WERI-Rb-1 (cell line): Measurements from ENCODE around the gene MYRIP.

Experiments
- DNase-seq: peaks from one replicate; pipeline ENCODE4 v3.0.0-alpha.2; 2020
- H3K27ac ChIP-seq: fragments of 250-450 bp; sonication (Bioruptor Pico); 2 replicates; pipeline ENCODE4 v1.5.1; 2020; ENCODE audit warnings: mild to moderate bottlenecking, moderate library complexity
- H3K27me3 ChIP-seq: fragments of 250-450 bp; sonication (Bioruptor Pico); 2 replicates; pipeline ENCODE4 v1.5.1; 2021; ENCODE audit warnings: mild to moderate bottlenecking, low read depth, moderate library complexity; ENCODE audit not compliant: insufficient read depth, severe bottlenecking
- H3K36me3 ChIP-seq: fragments of 250-450 bp; sonication (Bioruptor Pico); 2 replicates; pipeline ENCODE4 v1.5.1; 2020; ENCODE audit warnings: mild to moderate bottlenecking, moderate library complexity
- H3K4me3 ChIP-seq: 2 replicates; pipeline ENCODE4 v1.5.1; 2011; ENCODE audit warnings: low read depth, mild to moderate bottlenecking, control low read depth, low read length
- H3K9me3 ChIP-seq: fragments of 250-450 bp; sonication (Bioruptor Pico); 2 replicates; pipeline ENCODE4 v1.5.1; 2021; ENCODE audit warnings: mild to moderate bottlenecking, moderate library complexity; ENCODE audit not compliant: severe bottlenecking
- TF ChIP-seq, protein P1 (sequence below): IDR thresholded peaks from 2 replicates; pipeline ENCODE4 v1.5.1; 2011; ENCODE audit warnings: low read depth, mild to moderate bottlenecking, control low read depth, inconsistent platforms, low read length

MYRIP gene

DNA sequence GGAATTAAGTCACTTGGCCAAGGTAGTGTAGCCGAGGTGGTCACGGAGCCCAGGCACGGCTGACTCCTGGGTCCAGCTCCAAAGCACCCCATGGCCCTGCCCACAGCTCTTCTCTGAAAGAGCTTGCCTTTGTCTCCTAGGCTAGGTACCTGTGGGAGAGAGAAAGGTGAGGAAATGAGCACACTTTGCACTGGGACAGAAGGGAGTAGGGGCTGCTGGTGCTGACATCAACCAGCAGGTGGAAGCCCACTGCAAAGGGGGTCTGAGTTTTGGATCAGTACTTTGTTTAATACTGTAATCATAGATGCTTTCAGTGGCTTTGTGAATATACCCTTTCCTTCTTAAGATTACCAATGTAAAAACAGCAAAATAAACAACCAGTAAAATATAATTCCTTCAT is 371.8 kb downstream of the MYRIP start:
- Histone ChIP-seq H3K9me3 (no peaks in the 10 kb centered on the region), H3K27ac (no peak overlapping the region), H3K36me3 (no peaks in the 10 kb centered on the region), H3K4me3 (no peak overlapping the region), H3K27me3 (no peaks in the 10 kb centered on the region)
- no peak for DNase-seq
- TF ChIP-seq, protein P1, sequence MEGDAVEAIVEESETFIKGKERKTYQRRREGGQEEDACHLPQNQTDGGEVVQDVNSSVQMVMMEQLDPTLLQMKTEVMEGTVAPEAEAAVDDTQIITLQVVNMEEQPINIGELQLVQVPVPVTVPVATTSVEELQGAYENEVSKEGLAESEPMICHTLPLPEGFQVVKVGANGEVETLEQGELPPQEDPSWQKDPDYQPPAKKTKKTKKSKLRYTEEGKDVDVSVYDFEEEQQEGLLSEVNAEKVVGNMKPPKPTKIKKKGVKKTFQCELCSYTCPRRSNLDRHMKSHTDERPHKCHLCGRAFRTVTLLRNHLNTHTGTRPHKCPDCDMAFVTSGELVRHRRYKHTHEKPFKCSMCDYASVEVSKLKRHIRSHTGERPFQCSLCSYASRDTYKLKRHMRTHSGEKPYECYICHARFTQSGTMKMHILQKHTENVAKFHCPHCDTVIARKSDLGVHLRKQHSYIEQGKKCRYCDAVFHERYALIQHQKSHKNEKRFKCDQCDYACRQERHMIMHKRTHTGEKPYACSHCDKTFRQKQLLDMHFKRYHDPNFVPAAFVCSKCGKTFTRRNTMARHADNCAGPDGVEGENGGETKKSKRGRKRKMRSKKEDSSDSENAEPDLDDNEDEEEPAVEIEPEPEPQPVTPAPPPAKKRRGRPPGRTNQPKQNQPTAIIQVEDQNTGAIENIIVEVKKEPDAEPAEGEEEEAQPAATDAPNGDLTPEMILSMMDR, result peak; percentile 31

GRCh38 chr3:40185029-40185695 is 375.8 kb downstream of the MYRIP start:
- DNase-seq, result no peak
- H3K4me3 ChIP-seq, result no peak overlapping the region
- TF ChIP-seq, protein P1, result no peak
- no peaks in the 10 kb centered on the region for H3K36me3 ChIP-seq
- no peaks in the 10 kb centered on the region for H3K9me3 ChIP-seq
- no peaks in the 10 kb centered on the region for H3K27me3 ChIP-seq
- no peak overlapping the region for H3K27ac ChIP-seq

- TF ChIP-seq, protein P1, result no peak
Measured at GRCh38 chr3:40186508-40186907, 377.1 kb downstream of the MYRIP start.

DNA sequence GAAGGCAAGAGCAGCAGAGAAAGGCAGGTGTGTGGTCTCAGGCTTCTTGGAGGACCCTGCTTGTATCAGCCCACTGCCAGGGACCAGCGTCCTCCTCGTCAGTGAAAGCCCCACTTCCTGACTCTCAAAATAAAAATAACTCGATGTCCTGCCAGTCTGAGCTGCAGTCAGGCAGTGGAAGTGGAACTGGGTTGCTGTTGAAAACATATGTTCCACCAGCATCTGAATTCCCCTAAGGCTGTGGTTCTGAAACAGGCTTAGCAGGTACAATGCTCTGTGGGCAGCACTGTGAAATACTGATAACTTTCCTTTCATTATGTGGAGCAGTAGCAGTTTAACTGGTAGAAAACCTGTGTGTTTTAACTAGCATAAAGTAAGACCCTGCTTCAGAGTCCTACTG is 378.5 kb downstream of the MYRIP start:
- no peak for DNase-seq
- H3K27ac ChIP-seq, result no peak overlapping the region
- no peak overlapping the region for H3K4me3 ChIP-seq

More at GRCh38 chr3:40186508-40186907, 377.1 kb downstream of the MYRIP start:
- DNase-seq, result no peak
- no peaks in the 10 kb centered on the region for H3K36me3 ChIP-seq
- no peaks in the 10 kb centered on the region for H3K9me3 ChIP-seq
- no peaks in the 10 kb centered on the region for H3K27me3 ChIP-seq
- H3K4me3 ChIP-seq, result no peak overlapping the region
- no peak overlapping the region for H3K27ac ChIP-seq

GRCh38 chr3:40189118-40189517 is 379.7 kb downstream of the MYRIP start:
- TF ChIP-seq, protein P1, result no peak
- Histone ChIP-seq H3K27me3 (no peaks in the 10 kb centered on the region), H3K36me3 (no peaks in the 10 kb centered on the region), H3K9me3 (no peaks in the 10 kb centered on the region), H3K27ac (no peak overlapping the region), H3K4me3 (no peak overlapping the region)
- DNase-seq, result no peak

More for the DNA sequence above, 378.5 kb downstream of the MYRIP start:
- TF ChIP-seq, protein P1, result no peak
- Histone ChIP-seq H3K36me3 (no peaks in the 10 kb centered on the region), H3K9me3 (no peaks in the 10 kb centered on the region), H3K27me3 (no peaks in the 10 kb centered on the region)

DNA sequence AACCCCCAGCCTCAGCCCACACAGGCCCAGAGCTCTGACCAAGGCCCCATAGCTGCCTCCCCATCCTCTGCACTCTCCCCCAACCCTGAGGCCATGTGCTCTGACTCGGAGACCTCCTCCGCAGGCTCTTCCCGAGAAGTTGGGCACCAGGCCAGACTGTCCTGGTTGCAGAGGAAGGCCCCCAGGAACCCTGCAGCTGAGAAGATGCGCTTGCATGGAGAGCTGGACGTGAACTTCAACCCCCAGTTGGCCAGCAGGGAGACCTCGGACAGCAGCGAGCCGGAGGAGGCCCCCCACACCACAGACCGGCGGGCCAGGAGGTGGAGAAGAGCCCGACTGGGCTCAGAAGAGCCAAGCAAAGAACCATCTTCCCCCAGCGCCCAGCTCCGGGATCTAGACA is 380.6 kb downstream of the MYRIP start:
- H3K36me3 ChIP-seq, result no peaks in the 10 kb centered on the region
- TF ChIP-seq, protein P1, result no peak
- H3K9me3 ChIP-seq, result no peaks in the 10 kb centered on the region
- H3K4me3 ChIP-seq, result no peak overlapping the region
- DNase-seq, result no peak
- no peaks in the 10 kb centered on the region for H3K27me3 ChIP-seq
- H3K27ac ChIP-seq, result no peak overlapping the region
